ENCODE results near the gene SPAG16. TPM values are rescaled to one million over a fixed set of nuclear protein-coding genes. Genes with fewer than 3 reads are reported as not detected.

SPAG16 gene
- total and polyA plus RNA-seq, 2 donors (not counting 1 experiment from before 2014, with no cell fraction given) = 24.1 to 36.8 TPM

DNA sequence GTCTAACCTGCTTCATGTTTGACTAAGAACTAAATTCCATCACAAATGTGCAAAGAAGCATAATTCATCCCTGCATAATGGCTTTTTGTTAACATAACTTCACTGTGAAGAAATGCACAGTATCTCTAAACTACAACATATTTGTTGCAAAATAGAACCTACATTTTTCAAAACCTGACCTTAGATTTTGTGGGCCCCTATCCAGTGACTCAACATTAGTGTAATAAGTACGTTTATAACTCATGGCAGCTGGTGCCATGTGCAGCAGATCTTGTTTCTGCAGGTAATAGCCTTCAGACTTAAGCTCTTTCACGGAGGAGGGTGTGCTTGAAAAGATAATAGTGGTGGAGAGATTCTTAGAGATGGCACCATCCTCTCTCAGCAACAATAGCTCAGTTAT lies 1098.0 kb downstream of the SPAG16 start:
- no peak overlapping the region for H2AFZ ChIP-seq (ENCODE audit: low read length)
- DNase-seq (ENCODE audit: low read depth in 2 of 2) = peak in 1 of 2 donors; percentile 38
- no peak overlapping the region for H3K4me2 ChIP-seq (ENCODE audit: extremely low read depth, insufficient read depth, low read length)
- TF ChIP-seq EZH2 (IDR thresholded peaks at IDR 0.05; ENCODE audit: low read length, missing control alignments) = no peak
- TF ChIP-seq, protein P1, sequence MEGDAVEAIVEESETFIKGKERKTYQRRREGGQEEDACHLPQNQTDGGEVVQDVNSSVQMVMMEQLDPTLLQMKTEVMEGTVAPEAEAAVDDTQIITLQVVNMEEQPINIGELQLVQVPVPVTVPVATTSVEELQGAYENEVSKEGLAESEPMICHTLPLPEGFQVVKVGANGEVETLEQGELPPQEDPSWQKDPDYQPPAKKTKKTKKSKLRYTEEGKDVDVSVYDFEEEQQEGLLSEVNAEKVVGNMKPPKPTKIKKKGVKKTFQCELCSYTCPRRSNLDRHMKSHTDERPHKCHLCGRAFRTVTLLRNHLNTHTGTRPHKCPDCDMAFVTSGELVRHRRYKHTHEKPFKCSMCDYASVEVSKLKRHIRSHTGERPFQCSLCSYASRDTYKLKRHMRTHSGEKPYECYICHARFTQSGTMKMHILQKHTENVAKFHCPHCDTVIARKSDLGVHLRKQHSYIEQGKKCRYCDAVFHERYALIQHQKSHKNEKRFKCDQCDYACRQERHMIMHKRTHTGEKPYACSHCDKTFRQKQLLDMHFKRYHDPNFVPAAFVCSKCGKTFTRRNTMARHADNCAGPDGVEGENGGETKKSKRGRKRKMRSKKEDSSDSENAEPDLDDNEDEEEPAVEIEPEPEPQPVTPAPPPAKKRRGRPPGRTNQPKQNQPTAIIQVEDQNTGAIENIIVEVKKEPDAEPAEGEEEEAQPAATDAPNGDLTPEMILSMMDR (conservative IDR thresholded peaks at IDR 0.05 in 1 of 2, IDR thresholded peaks at IDR 0.05 in 1 of 2; ENCODE audit: low read depth in 1 of 2, low read length in 2 of 2) = no peak
- no peak overlapping the region for H3K9ac ChIP-seq (ENCODE audit: insufficient read depth, low read length)
- no peaks in the 10 kb centered on the region for H3K36me3 ChIP-seq (ENCODE audit: control insufficient read depth, insufficient read depth, low read length)
- no peaks in the 10 kb centered on the region for H3K9me3 ChIP-seq (ENCODE audit: control insufficient read depth, insufficient read depth, low read depth, low read length)
- H3K27me3 ChIP-seq (ENCODE audit: control insufficient read depth, insufficient read depth, low read length) = no peaks in the 10 kb centered on the region
- no peaks in the 10 kb centered on the region for H4K20me1 ChIP-seq (ENCODE audit: control insufficient read depth, extremely low read depth, insufficient read depth, low read length)
- H3K27ac ChIP-seq (ENCODE audit: insufficient read depth, low read length) = no peak overlapping the region
- no peak overlapping the region for H3K4me3 ChIP-seq (replicated peaks in 1 of 4; ENCODE audit: control extremely low read depth in 1 of 4, insufficient read depth in 1 of 4, low read depth in 3 of 4, low read length in 4 of 4)
- H3K79me2 ChIP-seq (ENCODE audit: control insufficient read depth, insufficient read depth, low read length) = no peaks in the 10 kb centered on the region
- no peaks in the 10 kb centered on the region for H3K4me1 ChIP-seq (ENCODE audit: control insufficient read depth, extremely low read depth, insufficient read depth, low read length)

DNA sequence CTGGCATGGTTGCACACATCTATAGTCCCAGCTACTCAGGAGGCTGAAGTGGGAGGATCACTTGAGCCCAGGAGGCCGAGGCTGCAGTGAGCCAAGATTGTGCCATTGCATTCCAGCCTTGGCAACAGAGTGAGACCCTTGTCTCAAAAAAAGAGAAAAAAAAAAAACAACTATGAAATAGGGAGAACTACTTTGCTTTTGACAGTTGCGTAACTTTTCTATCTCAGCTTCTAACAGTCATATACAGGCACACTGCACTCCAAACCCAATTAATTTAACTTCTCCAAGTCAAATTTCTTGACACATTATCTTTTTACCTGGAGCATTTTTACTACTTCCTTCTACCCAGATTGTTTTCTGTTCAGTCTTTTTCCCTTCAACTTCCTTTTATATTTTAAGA lies 1102.5 kb downstream of the SPAG16 start:
- TF ChIP-seq EZH2 (IDR thresholded peaks at IDR 0.05; ENCODE audit: low read length, missing control alignments) = no peak
- TF ChIP-seq, protein P1 (conservative IDR thresholded peaks at IDR 0.05 in 1 of 2, IDR thresholded peaks at IDR 0.05 in 1 of 2; ENCODE audit: low read depth in 1 of 2, low read length in 2 of 2) = no peak
- no peaks in the 10 kb centered on the region for H3K79me2 ChIP-seq (ENCODE audit: control insufficient read depth, insufficient read depth, low read length)
- H3K27me3 ChIP-seq (ENCODE audit: control insufficient read depth, insufficient read depth, low read length) = no peaks in the 10 kb centered on the region
- H3K9ac ChIP-seq (ENCODE audit: insufficient read depth, low read length) = no peak overlapping the region
- no peaks in the 10 kb centered on the region for H3K36me3 ChIP-seq (ENCODE audit: control insufficient read depth, insufficient read depth, low read length)
- H3K4me3 ChIP-seq (replicated peaks in 1 of 4; ENCODE audit: control extremely low read depth in 1 of 4, insufficient read depth in 1 of 4, low read depth in 3 of 4, low read length in 4 of 4) = no peak overlapping the region
- H3K4me1 ChIP-seq (ENCODE audit: control insufficient read depth, extremely low read depth, insufficient read depth, low read length) = no peaks in the 10 kb centered on the region
- no peak overlapping the region for H3K4me2 ChIP-seq (ENCODE audit: extremely low read depth, insufficient read depth, low read length)
- no peaks in the 10 kb centered on the region for H4K20me1 ChIP-seq (ENCODE audit: control insufficient read depth, extremely low read depth, insufficient read depth, low read length)
- no peak for DNase-seq (ENCODE audit: low read depth in 2 of 2)
- no peaks in the 10 kb centered on the region for H3K9me3 ChIP-seq (ENCODE audit: control insufficient read depth, insufficient read depth, low read depth, low read length)
- no peak overlapping the region for H2AFZ ChIP-seq (ENCODE audit: low read length)
- H3K27ac ChIP-seq (ENCODE audit: insufficient read depth, low read length) = no peak overlapping the region

DNA sequence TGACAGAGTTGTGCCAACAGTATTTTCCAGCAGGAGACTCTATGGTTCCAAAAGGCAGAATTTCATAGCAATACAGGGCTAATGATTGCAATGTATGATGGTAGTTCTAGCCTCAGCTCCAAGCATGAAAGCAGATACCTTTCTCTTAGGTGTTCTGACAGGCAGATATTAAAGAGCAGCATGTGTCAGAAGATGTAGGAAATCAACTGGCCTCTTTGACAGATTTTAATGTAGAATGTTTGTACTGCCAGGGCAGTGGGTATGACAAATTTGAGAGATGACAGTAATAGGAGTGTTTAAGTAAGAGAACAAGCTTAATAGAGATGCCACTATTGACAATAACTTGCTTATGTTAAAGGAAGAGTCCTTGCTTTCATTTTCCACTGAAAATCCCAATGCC lies 1105.1 kb downstream of the SPAG16 start:
- DNase-seq (ENCODE audit: low read depth in 2 of 2) = no peak
- Histone ChIP-seq H3K9me3 (ENCODE audit: control insufficient read depth, insufficient read depth, low read depth, low read length) (no peaks in the 10 kb centered on the region), H3K4me3 (replicated peaks in 1 of 4; ENCODE audit: control extremely low read depth in 1 of 4, insufficient read depth in 1 of 4, low read depth in 3 of 4, low read length in 4 of 4) (no peak overlapping the region), H3K27me3 (ENCODE audit: control insufficient read depth, insufficient read depth, low read length) (no peaks in the 10 kb centered on the region), H3K4me1 (ENCODE audit: control insufficient read depth, extremely low read depth, insufficient read depth, low read length) (no peaks in the 10 kb centered on the region), H3K27ac (ENCODE audit: insufficient read depth, low read length) (no peak overlapping the region), H3K9ac (ENCODE audit: insufficient read depth, low read length) (no peak overlapping the region), H2AFZ (ENCODE audit: low read length) (no peak overlapping the region), H4K20me1 (ENCODE audit: control insufficient read depth, extremely low read depth, insufficient read depth, low read length) (no peaks in the 10 kb centered on the region), H3K4me2 (ENCODE audit: extremely low read depth, insufficient read depth, low read length) (no peak overlapping the region), H3K79me2 (ENCODE audit: control insufficient read depth, insufficient read depth, low read length) (no peaks in the 10 kb centered on the region), H3K36me3 (ENCODE audit: control insufficient read depth, insufficient read depth, low read length) (no peaks in the 10 kb centered on the region)
- TF ChIP-seq, protein P1 (conservative IDR thresholded peaks at IDR 0.05 in 1 of 2, IDR thresholded peaks at IDR 0.05 in 1 of 2; ENCODE audit: low read depth in 1 of 2, low read length in 2 of 2) = no peak
- TF ChIP-seq EZH2 (IDR thresholded peaks at IDR 0.05; ENCODE audit: low read length, missing control alignments) = no peak

Measured in fibroblast of lung (primary cell).